GM08714 (cell line): Measurements from ENCODE around the gene NT5DC4.
"Not testable (repeated sequence)": the region's sequence is repeated elsewhere in the genome, so short reads cannot be mapped to it uniquely, and the experiment has no call there.

Source experiments
- H3K4me3 ChIP-seq: fragments of 200-500 bp; sonication (Bioruptor generic); 2 replicates; pipeline ENCODE4 v1.5.1; 2014; ENCODE audit warnings: mild to moderate bottlenecking, low read length, inconsistent platforms
- ZNF274 ChIP-seq: IDR thresholded peaks from 2 replicates; pipeline ENCODE4 v1.6.1; 2012; ENCODE audit warnings: mild to moderate bottlenecking, low read depth, low read length

Gene NT5DC4

GRCh38 chr2:112710956-112711750 is 9.7 kb upstream of the NT5DC4 start:
- no peak overlapping the region for H3K4me3 ChIP-seq
- TF ChIP-seq ZNF274 = no peak

DNA sequence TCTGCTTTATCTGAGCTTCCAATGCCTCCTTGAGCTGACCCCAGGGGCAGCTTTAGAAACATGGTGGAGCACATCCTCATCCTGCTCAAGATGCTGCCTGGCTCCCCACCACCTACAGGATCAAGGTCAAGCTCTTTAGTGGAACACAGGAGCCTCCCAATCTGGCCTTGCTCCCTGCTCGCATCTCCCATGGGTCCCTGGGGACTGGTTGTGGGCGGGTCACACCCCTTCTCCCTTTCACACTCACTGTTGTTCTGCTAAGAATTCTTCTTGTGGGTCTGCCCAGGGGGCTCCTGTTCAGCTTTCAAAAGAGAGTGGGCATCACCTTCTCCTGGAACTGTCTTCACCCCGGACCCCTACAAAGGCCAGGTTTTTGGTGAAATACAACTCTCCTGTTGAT is 8.4 kb upstream of the NT5DC4 start:
- no peak for TF ChIP-seq ZNF274
- H3K4me3 ChIP-seq = no peak overlapping the region

DNA sequence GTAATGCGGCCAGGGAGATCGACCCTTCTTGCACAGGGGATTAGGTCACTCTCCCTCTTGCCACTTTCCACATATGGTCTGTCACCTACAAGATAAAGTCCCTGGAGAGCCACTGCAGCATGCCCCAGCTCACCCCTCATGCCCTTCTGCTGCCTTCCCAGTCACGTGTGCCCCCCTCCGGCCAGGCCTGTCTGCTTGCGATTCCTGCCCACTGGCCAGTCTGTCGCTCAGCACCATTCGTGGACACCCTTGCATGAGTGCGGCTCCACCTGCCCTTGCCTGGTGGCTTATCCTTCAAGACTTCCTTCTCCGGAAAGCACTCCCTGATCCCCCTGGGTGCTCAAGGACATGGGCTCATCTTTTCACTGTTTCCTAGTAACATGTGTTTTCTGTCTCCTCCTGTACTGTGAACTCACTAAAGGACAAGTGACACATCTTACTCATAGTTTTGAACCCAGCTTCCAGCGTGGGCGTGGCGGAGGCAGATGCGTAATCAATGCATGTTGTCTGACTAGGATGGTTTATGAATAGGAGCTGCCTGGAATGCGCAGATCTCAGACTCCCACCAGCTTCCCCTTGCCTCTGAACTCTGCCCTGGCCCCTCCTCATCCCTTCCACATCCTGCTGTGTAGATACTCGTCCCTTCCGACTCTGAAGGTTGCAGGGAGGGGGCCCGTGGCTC is 7.8 kb upstream of the NT5DC4 start:
- TF ChIP-seq ZNF274 = no peak

DNA sequence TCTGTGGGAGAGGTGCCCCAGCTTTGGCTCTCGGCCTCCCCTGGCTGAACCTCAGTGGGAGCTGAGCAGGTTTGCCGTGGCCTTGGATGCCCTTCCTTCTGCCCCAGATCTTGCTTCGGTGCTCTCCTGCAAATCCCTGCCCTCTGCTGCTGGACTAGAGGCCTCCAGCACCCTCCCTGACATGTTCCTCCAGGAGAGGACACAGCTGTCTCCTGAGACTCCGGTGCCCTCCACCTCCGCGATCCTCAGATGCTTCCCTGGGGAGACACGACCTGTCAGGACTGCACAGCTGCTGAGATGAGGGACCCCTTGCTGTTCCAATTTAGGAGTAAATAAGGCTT is 7.3 kb upstream of the NT5DC4 start:
- no peak overlapping the region for H3K4me3 ChIP-seq

More for the DNA sequence above, 7.8 kb upstream of the NT5DC4 start:
- H3K4me3 ChIP-seq = no peak overlapping the region

GRCh38 chr2:112713926-112714325 is 6.9 kb upstream of the NT5DC4 start:
- no peak for TF ChIP-seq ZNF274
- no peak overlapping the region for H3K4me3 ChIP-seq

More for the DNA sequence above, 7.3 kb upstream of the NT5DC4 start:
- no peak for TF ChIP-seq ZNF274

DNA sequence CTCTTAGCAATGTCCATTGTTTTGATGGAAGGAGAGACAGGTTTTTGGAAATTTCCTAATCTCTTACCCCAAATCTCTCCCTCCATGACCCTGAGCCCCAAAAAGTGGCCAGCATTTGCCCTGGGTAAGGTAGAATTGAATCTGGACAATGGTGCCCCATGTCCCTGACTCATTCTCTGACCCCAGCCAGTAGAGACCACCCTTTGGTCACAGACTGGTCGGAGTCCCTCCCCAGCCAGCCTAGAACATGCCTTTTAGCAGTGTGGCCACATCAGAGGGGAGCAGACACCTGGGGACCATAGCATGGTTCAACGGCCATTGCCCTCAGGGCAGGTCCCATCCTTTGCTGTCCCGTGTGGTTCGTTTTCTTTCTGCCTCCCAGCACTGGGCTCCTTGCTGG is 6.5 kb upstream of the NT5DC4 start:
- H3K4me3 ChIP-seq = no peak overlapping the region
- no peak for TF ChIP-seq ZNF274

DNA sequence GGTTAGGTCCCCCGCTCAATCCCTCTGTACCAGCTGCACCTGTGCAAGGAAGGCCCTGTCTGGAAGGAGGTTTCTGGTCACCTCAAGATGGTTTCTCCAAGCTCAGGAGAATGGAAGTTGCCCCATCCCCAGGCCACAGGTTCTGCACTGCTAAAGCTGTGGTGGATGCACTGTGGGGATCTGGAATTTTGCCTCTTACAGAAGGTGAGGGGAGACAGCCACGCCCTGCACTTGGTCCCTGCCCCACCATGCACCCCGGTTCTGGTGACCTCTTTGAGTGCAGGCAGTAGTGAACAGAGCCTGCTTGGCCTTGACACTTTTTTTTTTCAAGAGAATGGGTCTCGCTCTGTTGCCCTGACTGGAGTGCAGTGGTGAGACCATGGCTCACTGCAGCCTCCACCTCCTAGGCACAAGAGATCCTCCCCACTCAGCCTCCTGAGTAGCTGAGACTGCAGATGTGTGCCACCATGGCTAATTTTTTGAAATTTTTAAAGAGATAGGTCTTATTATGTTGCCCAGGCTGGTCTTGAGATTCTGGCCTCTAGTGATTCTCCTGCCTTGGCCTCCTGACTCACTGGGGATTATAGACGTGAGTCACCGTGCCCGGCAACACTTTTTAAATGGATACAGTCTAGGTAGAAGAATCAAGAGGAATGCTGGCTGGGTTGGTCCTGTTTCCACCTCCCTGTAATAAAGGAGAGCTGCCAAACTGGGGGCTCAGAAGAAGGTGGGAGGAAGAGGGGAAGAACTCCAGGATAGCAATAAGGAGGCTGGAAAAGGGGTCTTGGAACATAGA is 5.8 kb upstream of the NT5DC4 start:
- H3K4me3 ChIP-seq = no peak overlapping the region
- no peak for TF ChIP-seq ZNF274

- H3K4me3 ChIP-seq = not testable (repeated sequence)
These were observed 4.7 kb upstream of the NT5DC4 start for GRCh38 chr2:112716094-112716493.

- not testable (repeated sequence) for H3K4me3 ChIP-seq
These were observed 3.9 kb upstream of the NT5DC4 start for GRCh38 chr2:112716826-112717352.

DNA sequence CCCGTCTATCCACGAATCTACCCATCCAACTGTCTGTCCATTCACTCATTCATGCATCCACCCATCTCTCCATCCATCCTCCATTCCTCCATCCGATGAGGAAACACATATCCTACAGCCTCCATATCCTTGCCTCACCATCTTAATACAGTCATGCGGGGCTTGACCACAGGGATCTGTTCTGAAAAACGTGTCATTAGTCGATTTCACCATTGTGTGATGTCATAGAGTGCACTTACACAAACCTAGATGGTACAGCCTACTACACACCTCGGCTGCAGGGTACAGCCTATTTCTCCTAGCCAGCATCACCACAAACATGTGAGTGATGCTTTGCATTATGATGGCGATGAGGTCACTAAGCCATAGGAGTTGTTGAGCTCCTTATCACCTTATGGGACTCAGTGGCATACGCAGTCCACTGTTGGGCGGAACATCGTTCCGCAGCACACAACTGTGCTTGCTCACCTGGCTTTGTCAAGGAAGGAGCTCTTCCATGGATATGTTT is 1.9 kb upstream of the NT5DC4 start:
- no peak for TF ChIP-seq ZNF274
- H3K4me3 ChIP-seq = no peak overlapping the region

DNA sequence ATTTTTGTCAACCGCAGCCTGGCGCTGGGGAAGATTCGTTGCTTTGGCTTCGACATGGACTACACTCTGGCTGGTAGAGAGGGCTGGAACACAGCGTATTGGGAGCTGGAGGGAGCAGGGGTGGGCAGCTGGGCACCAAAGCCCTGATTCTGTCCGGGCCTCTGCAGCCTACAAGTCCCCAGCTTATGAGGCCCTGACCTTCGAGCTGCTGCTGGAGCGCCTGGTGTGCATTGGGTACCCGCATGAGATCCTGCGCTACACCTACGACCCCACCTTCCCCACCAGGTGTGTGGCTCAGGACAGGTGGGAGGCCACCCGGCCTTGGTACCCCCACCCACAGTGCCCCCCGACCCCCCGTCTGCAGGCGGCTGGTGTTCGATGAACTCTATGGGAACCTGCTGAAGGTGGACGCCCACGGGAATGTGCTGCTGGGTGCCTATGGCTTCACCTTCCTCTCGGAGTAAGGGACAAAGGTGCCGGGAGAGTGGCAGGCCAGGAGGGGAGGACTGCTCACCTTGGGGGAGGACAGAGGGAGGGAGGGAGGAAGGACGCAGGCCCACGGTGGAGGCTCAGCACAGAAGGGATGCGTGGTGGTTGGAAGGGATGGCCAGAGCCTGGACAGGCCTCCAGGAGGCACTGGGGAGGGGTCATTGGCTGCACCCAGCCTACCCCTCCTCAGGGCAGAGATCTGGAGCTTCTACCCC is 1.2 kb downstream of the NT5DC4 start:
- no peak for TF ChIP-seq ZNF274
- H3K4me3 ChIP-seq = no peak overlapping the region

DNA sequence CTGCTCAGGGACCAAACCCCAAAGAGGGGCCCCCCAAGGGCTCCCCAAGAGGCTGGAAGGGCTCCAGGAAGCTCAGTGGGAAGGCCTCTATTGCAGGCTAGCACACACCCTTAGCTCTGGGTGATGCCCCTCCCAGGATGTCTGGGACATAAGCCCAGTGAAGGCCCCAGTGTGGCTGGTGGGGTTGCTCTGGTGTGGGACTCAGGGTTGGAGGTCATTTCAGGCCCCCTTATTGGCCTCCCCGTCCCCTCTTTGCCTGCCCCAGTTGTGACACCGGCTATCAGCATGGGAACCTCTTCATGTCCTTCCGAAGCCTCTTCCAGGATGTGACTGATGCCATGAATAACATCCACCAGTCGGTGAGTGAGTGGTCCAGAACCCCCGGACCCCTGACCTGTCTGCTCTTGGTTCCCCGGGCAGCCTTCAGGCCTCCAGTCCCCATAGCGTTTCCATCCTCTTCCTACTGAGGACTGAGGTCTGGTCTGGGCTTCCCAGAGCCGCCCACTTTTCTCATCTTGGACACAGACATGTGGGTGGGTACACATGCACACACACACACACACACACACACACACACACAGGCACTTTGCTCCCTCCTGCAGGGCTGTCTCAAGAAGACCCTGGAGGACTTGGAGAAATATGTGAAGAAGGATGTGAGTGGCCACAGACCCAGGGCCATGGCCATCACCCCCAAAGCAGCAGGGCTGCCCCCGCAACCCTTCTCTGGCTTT is 2.2 kb downstream of the NT5DC4 start:
- no peak for TF ChIP-seq ZNF274
- no peak overlapping the region for H3K4me3 ChIP-seq

DNA sequence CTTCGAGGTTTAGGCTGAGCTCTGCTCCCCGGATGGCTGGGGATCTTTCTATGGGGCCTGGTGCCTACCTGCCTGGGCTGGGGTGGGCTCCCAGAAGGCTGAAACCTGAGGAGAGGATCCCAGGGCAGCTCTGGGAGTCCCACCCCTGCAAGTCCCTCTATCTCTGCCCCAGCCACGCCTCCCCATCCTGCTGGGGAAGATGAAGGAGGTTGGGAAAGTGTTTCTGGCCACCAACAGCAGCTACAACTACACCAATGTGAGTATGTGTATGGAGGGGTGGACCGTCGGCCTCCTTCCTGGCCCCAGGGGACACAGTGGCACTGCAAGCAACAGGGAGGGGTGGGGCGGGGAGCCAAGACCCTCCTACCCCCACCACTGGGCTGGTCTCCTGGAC is 2.7 kb downstream of the NT5DC4 start:
- TF ChIP-seq ZNF274 = no peak
- no peak overlapping the region for H3K4me3 ChIP-seq
